ENCODE results near the gene SLC6A3.

- TF ChIP-seq CTCF (IDR thresholded peaks at IDR 0.05 in 4 of 5, conservative IDR thresholded peaks at IDR 0.05 in 1 of 5), result no peak
- TF ChIP-seq POLR2A (IDR thresholded peaks at IDR 0.05), result no peak
These were observed 81.0 kb downstream of the SLC6A3 start for GRCh38 chr5:1364211-1364610.
